GM20431 (cell line): ENCODE measurements around the gene MYBPH.

Source experiments
- in situ Hi-C: fragments of 300-500 bp; cut with MseI, MboI; formaldehyde crosslinking; loops from one replicate; pipeline ENCODE4 v1.15.0; 2020; ENCODE audit warnings: low sequenced_read_pairs; ENCODE audit not compliant: unreplicated experiment

Gene MYBPH

GRCh38 chr1:203152158-203153034, 23.2 kb downstream of the MYBPH start:
- in situ Hi-C loops: no loop called here

GRCh38 chr1:203151362-203152157, 24.1 kb downstream of the MYBPH start:
- in situ Hi-C loops: no loop called here

GRCh38 chr1:203150511-203151297, 24.9 kb downstream of the MYBPH start:
- in situ Hi-C loops: no loop called here

GRCh38 chr1:203149188-203149840, 26.3 kb downstream of the MYBPH start:
- in situ Hi-C loops: no loop called here

GRCh38 chr1:203148579-203148978, 27.0 kb downstream of the MYBPH start:
- in situ Hi-C loops: no loop called here

- in situ Hi-C loops: no loop called here
These were observed 27.5 kb downstream of the MYBPH start for GRCh38 chr1:203148127-203148526.

- in situ Hi-C loops: no loop called here
These were observed 28.2 kb downstream of the MYBPH start for GRCh38 chr1:203147376-203147775.

- in situ Hi-C loops: no loop called here
These were observed 29.1 kb downstream of the MYBPH start for GRCh38 chr1:203146537-203146936.

GRCh38 chr1:203146042-203146369, 29.6 kb downstream of the MYBPH start:
- in situ Hi-C loops: no loop called here

GRCh38 chr1:203145321-203146041, 30.1 kb downstream of the MYBPH start:
- in situ Hi-C loops: no loop called here

- in situ Hi-C loops: no loop called here
These were observed 31.0 kb downstream of the MYBPH start for GRCh38 chr1:203144661-203145060.

- in situ Hi-C loops: no loop called here
These were observed 32.0 kb downstream of the MYBPH start for GRCh38 chr1:203143641-203144040.

GRCh38 chr1:203142684-203143408, 32.8 kb downstream of the MYBPH start:
- in situ Hi-C loops: no loop called here

GRCh38 chr1:203142124-203142523, 33.5 kb downstream of the MYBPH start:
- in situ Hi-C loops: no loop called here

- in situ Hi-C loops: no loop called here
These were observed 34.7 kb downstream of the MYBPH start for GRCh38 chr1:203140743-203141520.

- in situ Hi-C loops: no loop called here
These were observed 35.6 kb downstream of the MYBPH start for GRCh38 chr1:203139976-203140475.

- in situ Hi-C loops: no loop called here
These were observed 37.6 kb downstream of the MYBPH start for GRCh38 chr1:203138066-203138465.

- in situ Hi-C loops: no loop called here
These were observed 38.3 kb downstream of the MYBPH start for GRCh38 chr1:203137324-203137723.
